HEK293 (cell line): ENCODE measurements around the gene PDE6B.

Experiments used
- CTCF ChIA-PET: fragments of 350-600 bp; formaldehyde crosslinking; extraction: SDS; loops from one replicate; lab custom pipeline; 2021; ENCODE audit warnings: antibody characterized with exemption; lab: Yijun Ruan, JAX
- POLR2A ChIA-PET: fragments of 300-600 bp; formaldehyde crosslinking; extraction: SDS; loops from one replicate; lab custom pipeline; 2020; ENCODE audit warnings: antibody characterized with exemption, inconsistent platforms; lab: Yijun Ruan, JAX
- H3K27ac ChIP-seq: fragments of 200-500 bp; sonication (Bioruptor generic); 2 replicates; pipeline ENCODE4 v1.5.1; 2014; ENCODE audit warnings: low read depth, low read length, control low read depth, inconsistent platforms; ENCODE audit errors: extremely low read depth
- H3K36me3 ChIP-seq, 2 experiments: fragments of 200-500 bp in 1 of 2; sonication (Bioruptor generic) in 1 of 2; 1 replicate in 1 of 2; 2 replicates in 1 of 2; pipeline ENCODE4 v1.5.1; 2014 to 2017; ENCODE audit warnings: inconsistent platforms in 2 of 2, low read length in 2 of 2; ENCODE audit not compliant: control insufficient read depth in 2 of 2, insufficient read depth in 1 of 2
- H3K4me1 ChIP-seq: fragments of 200-500 bp; sonication (Bioruptor generic); 2 replicates; pipeline ENCODE4 v1.5.1; 2014; ENCODE audit warnings: mild to moderate bottlenecking, low read length, inconsistent platforms; ENCODE audit not compliant: control insufficient read depth, insufficient read depth
- H3K4me3 ChIP-seq: 2 replicates; pipeline ENCODE4 v1.5.1; 2011; ENCODE audit warnings: low read depth, mild to moderate bottlenecking, control low read depth, low read length, moderate library complexity
- H3K9me3 ChIP-seq: fragments of 200-500 bp; sonication (Bioruptor generic); 2 replicates; pipeline ENCODE4 v1.5.1; 2014; ENCODE audit warnings: low read depth, low read length, inconsistent platforms; ENCODE audit not compliant: control insufficient read depth, insufficient read depth
- ATF2 ChIP-seq: fragments of 450-650 bp; formaldehyde crosslinking; IDR thresholded peaks from 2 replicates; pipeline ENCODE4 v1.5.1; 2016; ENCODE audit warnings: missing biosample characterization, missing genetic modification characterization, low read depth
- PRDM2 ChIP-seq: fragments of 450-650 bp; formaldehyde crosslinking; IDR thresholded peaks from 2 replicates; pipeline ENCODE4 v1.5.1; 2016; ENCODE audit warnings: missing biosample characterization, missing genetic modification characterization, borderline replicate concordance
- REST ChIP-seq: fragments of 450-650 bp; formaldehyde crosslinking; IDR thresholded peaks from 2 replicates; pipeline ENCODE4 v1.5.1; 2016; ENCODE audit warnings: missing biosample characterization, missing genetic modification characterization
- SCRT1 ChIP-seq: fragments of 450-650 bp; formaldehyde crosslinking; IDR thresholded peaks from 2 replicates; pipeline ENCODE4 v1.5.1; 2016; ENCODE audit warnings: missing biosample characterization, missing genetic modification characterization, borderline replicate concordance
- SP3 ChIP-seq: fragments of 450-650 bp; formaldehyde crosslinking; IDR thresholded peaks from 2 replicates; pipeline ENCODE4 v1.5.1; 2016; ENCODE audit warnings: missing biosample characterization, missing genetic modification characterization
- ZBTB1 ChIP-seq: fragments of 450-650 bp; formaldehyde crosslinking; IDR thresholded peaks from 2 replicates; pipeline ENCODE4 v1.5.1; 2016; ENCODE audit warnings: missing biosample characterization, missing genetic modification characterization
- ZNF184 ChIP-seq: fragments of 450-650 bp; IDR thresholded peaks from 2 replicates; pipeline ENCODE4 v1.5.1; 2018; ENCODE audit warnings: missing biosample characterization, mild to moderate bottlenecking, missing genetic modification characterization
- ZNF202 ChIP-seq: fragments of 450-650 bp; formaldehyde crosslinking; IDR thresholded peaks from 2 replicates; pipeline ENCODE4 v1.5.1; 2016; ENCODE audit warnings: missing biosample characterization, missing genetic modification characterization, borderline replicate concordance
- ZNF324 ChIP-seq: fragments of 450-650 bp; formaldehyde crosslinking; IDR thresholded peaks from 2 replicates; pipeline ENCODE4 v1.5.1; 2016; ENCODE audit warnings: missing biosample characterization, missing genetic modification characterization
- ZNF341 ChIP-seq: fragments of 450-650 bp; formaldehyde crosslinking; IDR thresholded peaks from 2 replicates; pipeline ENCODE4; 2016; ENCODE audit warnings: low read depth, missing biosample characterization, missing genetic modification characterization
- ZNF391 ChIP-seq: fragments of 450-650 bp; formaldehyde crosslinking; IDR thresholded peaks from 2 replicates; pipeline ENCODE4 v1.5.1; 2016; ENCODE audit warnings: low read depth, missing biosample characterization, missing genetic modification characterization, borderline replicate concordance
- ZNF548 ChIP-seq: fragments of 450-650 bp; formaldehyde crosslinking; IDR thresholded peaks from 2 replicates; pipeline ENCODE4 v1.5.1; 2016; ENCODE audit warnings: missing biosample characterization, missing genetic modification characterization
- ZNF626 ChIP-seq: fragments of 450-650 bp; sonication (Bioruptor Pico); formaldehyde crosslinking; IDR thresholded peaks from 2 replicates; pipeline ENCODE4 v1.5.1; 2018; ENCODE audit warnings: missing biosample characterization, missing genetic modification characterization, inconsistent platforms
- ZNF677 ChIP-seq: fragments of 450-650 bp; IDR thresholded peaks from 2 replicates; pipeline ENCODE4 v1.5.0; 2018; ENCODE audit warnings: missing biosample characterization, mild to moderate bottlenecking, missing genetic modification characterization, moderate library complexity
- ZNF707 ChIP-seq: fragments of 450-650 bp; formaldehyde crosslinking; IDR thresholded peaks from 2 replicates; pipeline ENCODE4 v1.5.1; 2016; ENCODE audit warnings: missing biosample characterization, missing genetic modification characterization
- ZNF777 ChIP-seq: fragments of 450-650 bp; formaldehyde crosslinking; IDR thresholded peaks from 2 replicates; pipeline ENCODE4 v1.5.1; 2017; ENCODE audit warnings: missing biosample characterization, missing genetic modification characterization, borderline replicate concordance
- ZNF837 ChIP-seq: fragments of 450-650 bp; formaldehyde crosslinking; IDR thresholded peaks from 2 replicates; pipeline ENCODE4 v1.5.1; 2016; ENCODE audit warnings: missing biosample characterization, missing genetic modification characterization
- TF ChIP-seq, protein P1 (sequence below): fragments of 450-650 bp; formaldehyde crosslinking; IDR thresholded peaks from 2 replicates; pipeline ENCODE4 v1.5.0; 2017; ENCODE audit warnings: missing biosample characterization, missing genetic modification characterization, borderline replicate concordance
- TF ChIP-seq, protein P2 (sequence below): IDR thresholded peaks from 2 replicates; pipeline ENCODE4 v1.6.1; 2011; ENCODE audit warnings: mild to moderate bottlenecking, low read depth, low read length, borderline replicate concordance

The PDE6B gene

GRCh38 chr4:679629-680028 lies 54.3 kb downstream of the PDE6B start:
- H3K4me1 ChIP-seq: peaks cover 3% of the 10 kb centered on the region
- TF ChIP-seq ZNF324 (tag by site-specific recombination) (no peak), ZNF391 (tag by site-specific recombination) (no peak), SCRT1 (tag by site-specific recombination) (no peak), ZNF777 (tag by site-specific recombination) (no peak), SP3 (tag by site-specific recombination) (no peak), ZNF837 (tag by site-specific recombination) (no peak), ZNF707 (no peak), ZBTB1 (tag by site-specific recombination) (no peak), ATF2 (tag by site-specific recombination) (no peak), ZNF677 (no peak), PRDM2 (tag by site-specific recombination) (no peak), ZNF202 (tag by site-specific recombination) (no peak), REST (tag by site-specific recombination) (no peak), ZNF626 (tag by site-specific recombination) (no peak), ZNF341 (tag by site-specific recombination) (no peak), ZNF548 (tag by site-specific recombination) (no peak), ZNF184 (tag by site-specific recombination) (no peak)
- TF ChIP-seq, protein P1, sequence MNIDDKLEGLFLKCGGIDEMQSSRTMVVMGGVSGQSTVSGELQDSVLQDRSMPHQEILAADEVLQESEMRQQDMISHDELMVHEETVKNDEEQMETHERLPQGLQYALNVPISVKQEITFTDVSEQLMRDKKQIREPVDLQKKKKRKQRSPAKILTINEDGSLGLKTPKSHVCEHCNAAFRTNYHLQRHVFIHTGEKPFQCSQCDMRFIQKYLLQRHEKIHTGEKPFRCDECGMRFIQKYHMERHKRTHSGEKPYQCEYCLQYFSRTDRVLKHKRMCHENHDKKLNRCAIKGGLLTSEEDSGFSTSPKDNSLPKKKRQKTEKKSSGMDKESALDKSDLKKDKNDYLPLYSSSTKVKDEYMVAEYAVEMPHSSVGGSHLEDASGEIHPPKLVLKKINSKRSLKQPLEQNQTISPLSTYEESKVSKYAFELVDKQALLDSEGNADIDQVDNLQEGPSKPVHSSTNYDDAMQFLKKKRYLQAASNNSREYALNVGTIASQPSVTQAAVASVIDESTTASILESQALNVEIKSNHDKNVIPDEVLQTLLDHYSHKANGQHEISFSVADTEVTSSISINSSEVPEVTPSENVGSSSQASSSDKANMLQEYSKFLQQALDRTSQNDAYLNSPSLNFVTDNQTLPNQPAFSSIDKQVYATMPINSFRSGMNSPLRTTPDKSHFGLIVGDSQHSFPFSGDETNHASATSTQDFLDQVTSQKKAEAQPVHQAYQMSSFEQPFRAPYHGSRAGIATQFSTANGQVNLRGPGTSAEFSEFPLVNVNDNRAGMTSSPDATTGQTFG (tag by site-specific recombination): no peak
- TF ChIP-seq, protein P2, sequence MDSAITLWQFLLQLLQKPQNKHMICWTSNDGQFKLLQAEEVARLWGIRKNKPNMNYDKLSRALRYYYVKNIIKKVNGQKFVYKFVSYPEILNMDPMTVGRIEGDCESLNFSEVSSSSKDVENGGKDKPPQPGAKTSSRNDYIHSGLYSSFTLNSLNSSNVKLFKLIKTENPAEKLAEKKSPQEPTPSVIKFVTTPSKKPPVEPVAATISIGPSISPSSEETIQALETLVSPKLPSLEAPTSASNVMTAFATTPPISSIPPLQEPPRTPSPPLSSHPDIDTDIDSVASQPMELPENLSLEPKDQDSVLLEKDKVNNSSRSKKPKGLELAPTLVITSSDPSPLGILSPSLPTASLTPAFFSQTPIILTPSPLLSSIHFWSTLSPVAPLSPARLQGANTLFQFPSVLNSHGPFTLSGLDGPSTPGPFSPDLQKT: no peak
- CTCF ChIA-PET: interaction anchor here (0.8 kb wide), 1 partner anchor 172 kb away, joined by 4 read pairs; no protein-coding TSS in a partner anchor
- peaks cover 0 to 8% of the 10 kb centered on the region in 2 experiments; a peak in 1 of 3 replicates for H3K36me3 ChIP-seq
- H3K27ac ChIP-seq: no peak overlapping the region
- no peaks in the 10 kb centered on the region for H3K9me3 ChIP-seq
- POLR2A ChIA-PET: no interaction called here
- no peak overlapping the region for H3K4me3 ChIP-seq
